Brain microvascular endothelial cell (primary cell): ENCODE data around the gene USF1.

Source experiments
- DNase-seq: peaks from one replicate; pipeline ENCODE4 v3.0.0-alpha.2; 2020
- H3K27ac ChIP-seq: fragments of 250-450 bp; sonication (Bioruptor Pico); 2 replicates; pipeline ENCODE4 v1.5.1; 2020; ENCODE audit warnings: mild to moderate bottlenecking, moderate library complexity
- H3K27me3 ChIP-seq: fragments of 250-450 bp; sonication (Bioruptor Pico); replicated peaks from 2 replicates; pipeline ENCODE4 v1.5.1; 2020; ENCODE audit warnings: mild to moderate bottlenecking
- H3K36me3 ChIP-seq: fragments of 250-450 bp; sonication (Bioruptor Pico); replicated peaks from 2 replicates; pipeline ENCODE4 v1.5.1; 2020; ENCODE audit warnings: mild to moderate bottlenecking
- H3K4me3 ChIP-seq: 2 replicates; pipeline ENCODE4 v1.5.1; 2011; ENCODE audit warnings: low read depth, mild to moderate bottlenecking, control low read depth, low read length, moderate library complexity
- CTCF ChIP-seq: IDR thresholded peaks from 2 replicates; pipeline ENCODE4 v1.5.1; 2011; ENCODE audit warnings: low read depth, mild to moderate bottlenecking, moderate library complexity, low read length, control low read depth, inconsistent platforms; ENCODE audit errors: missing control alignments
- in situ Hi-C: cut with HindIII; loops from 2 replicates; pipeline ENCODE4 v1.10.0; 2017; ENCODE audit warnings: low sequenced_read_pairs, low pct_ligation_motif_present

The USF1 gene, protein sequence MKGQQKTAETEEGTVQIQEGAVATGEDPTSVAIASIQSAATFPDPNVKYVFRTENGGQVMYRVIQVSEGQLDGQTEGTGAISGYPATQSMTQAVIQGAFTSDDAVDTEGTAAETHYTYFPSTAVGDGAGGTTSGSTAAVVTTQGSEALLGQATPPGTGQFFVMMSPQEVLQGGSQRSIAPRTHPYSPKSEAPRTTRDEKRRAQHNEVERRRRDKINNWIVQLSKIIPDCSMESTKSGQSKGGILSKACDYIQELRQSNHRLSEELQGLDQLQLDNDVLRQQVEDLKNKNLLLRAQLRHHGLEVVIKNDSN

GRCh38 chr1:161045736-161046604 lies at the start of gene USF1:
TSS of gene USF1 (minus strand) at chr1:161045977. CDS start at chr1:161043275, 2,702 bp downstream.
- DNase-seq, result peak; percentile 95
- in situ Hi-C loops, result loop anchor here (25.0 kb wide), 1 partner anchor 91 kb away; the partner anchor contains the start of gene DEDD
- peaks cover 14% of the 10 kb centered on the region for H3K36me3 ChIP-seq
- TF ChIP-seq CTCF, result no peak
- H3K4me3 ChIP-seq, result peak within 1 kb of the TSS; percentile 90
- no peaks in the 10 kb centered on the region for H3K27me3 ChIP-seq
- H3K27ac ChIP-seq, result peak within 1 kb of the TSS; percentile 96

DNA sequence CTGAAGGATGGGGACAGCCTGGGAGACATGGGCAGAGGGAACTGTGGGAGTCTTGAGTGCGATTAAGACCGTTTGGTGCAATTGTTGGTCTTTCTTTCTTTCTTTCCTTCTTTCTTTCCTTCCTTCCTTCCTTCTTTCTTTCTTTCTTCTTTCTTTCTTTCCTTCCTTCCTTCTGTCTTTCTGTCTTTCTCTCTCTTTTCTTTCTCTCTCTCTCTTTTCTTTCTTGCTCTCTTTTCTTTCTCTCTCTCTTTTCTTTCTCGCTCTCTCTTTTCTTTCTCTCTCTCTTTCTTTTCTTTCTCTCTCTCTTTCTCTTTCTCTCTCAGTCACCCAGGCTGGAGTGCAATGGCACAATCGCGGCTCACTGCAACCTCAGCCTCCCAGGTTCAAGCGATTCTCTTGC lies 49.5 kb upstream of the USF1 start:
- no peak overlapping the region for H3K27ac ChIP-seq
- no peak overlapping the region for H3K4me3 ChIP-seq
- no peak for DNase-seq
- in situ Hi-C loops, result no loop called here
- TF ChIP-seq CTCF, result no peak
- peaks cover 5% of the 10 kb centered on the region for H3K36me3 ChIP-seq
- no peaks in the 10 kb centered on the region for H3K27me3 ChIP-seq

GRCh38 chr1:161094481-161094880 lies 48.7 kb upstream of the USF1 start:
- in situ Hi-C loops, result no loop called here
- no peak overlapping the region for H3K4me3 ChIP-seq
- no peak for DNase-seq
- H3K36me3 ChIP-seq, result no peaks in the 10 kb centered on the region
- H3K27me3 ChIP-seq, result no peaks in the 10 kb centered on the region
- no peak for TF ChIP-seq CTCF
- no peak overlapping the region for H3K27ac ChIP-seq

GRCh38 chr1:161092621-161093028 lies 46.8 kb upstream of the USF1 start:
- Histone ChIP-seq H3K27me3 (no peaks in the 10 kb centered on the region), H3K27ac (no peak overlapping the region), H3K4me3 (no peak overlapping the region), H3K36me3 (no peaks in the 10 kb centered on the region)
- in situ Hi-C loops, result no loop called here
- DNase-seq, result peak; percentile 35
- TF ChIP-seq CTCF, result no peak

- Histone ChIP-seq H3K27ac (no peak overlapping the region), H3K36me3 (no peaks in the 10 kb centered on the region), H3K4me3 (no peak overlapping the region), H3K27me3 (no peaks in the 10 kb centered on the region)
- TF ChIP-seq CTCF, result no peak
- DNase-seq, result no peak
- in situ Hi-C loops, result no loop called here
Observed at GRCh38 chr1:161091796-161092507, 46.2 kb upstream of the USF1 start.
